IMR-90 (cell line): ENCODE results near the gene TMPRSS7. TPM values are rescaled to one million over a fixed set of nuclear protein-coding genes. Genes with fewer than 3 reads are reported as not detected.

Source experiments
- ATAC-seq: fragments of 200-7000 bp; cut with Tn5 transposase; 2 replicates; pipeline ENCODE4 v1.9.1; 2020; ENCODE audit warnings: low read depth, mild to moderate bottlenecking, moderate library complexity
- BruUV-seq: library from RNA; stranded (reverse); fragments of 400-500 nt; replicated peaks from 2 replicates; lab custom pipeline; 2021; lab: Mats Ljungman, UMichigan
- CTCF ChIA-PET: fragments of 300-600 bp; formaldehyde crosslinking; extraction: SDS; loops from one replicate; lab custom pipeline; 2021; ENCODE audit warnings: antibody characterized with exemption; lab: Yijun Ruan, JAX
- POLR2A ChIA-PET: fragments of 300-600 bp; sonication (Branson Sonifier 250); formaldehyde crosslinking; loops from one replicate; lab custom pipeline; 2022; ENCODE audit warnings: antibody characterized with exemption; ENCODE audit not compliant: unreplicated experiment; lab: Charles Lee
- DNase-seq: peaks from one replicate; pipeline ENCODE4 v3.0.0; 2013
- H2AFZ ChIP-seq: replicated peaks from 2 replicates; pipeline ENCODE3; 2013; ENCODE audit warnings: low read length, mild to moderate bottlenecking; ENCODE audit not compliant: poor library complexity
- H2AK5ac ChIP-seq: 2 replicates; pipeline ENCODE4 v1.6.1; 2013; ENCODE audit warnings: low read depth, low read length, inconsistent platforms
- H2AK9ac ChIP-seq: replicated peaks from 2 replicates; pipeline ENCODE3; 2013; ENCODE audit warnings: mild to moderate bottlenecking, low read depth, low read length, moderate library complexity; ENCODE audit not compliant: poor library complexity
- H2BK120ac ChIP-seq: 2 replicates; pipeline ENCODE4 v1.6.1; 2013; ENCODE audit warnings: low read depth, low read length, inconsistent platforms
- H2BK15ac ChIP-seq: 3 replicates; pipeline ENCODE4 v1.6.1; 2013; ENCODE audit warnings: low read depth, low read length, inconsistent platforms
- H2BK20ac ChIP-seq: 2 replicates; pipeline ENCODE4 v1.6.1; 2013; ENCODE audit warnings: low read depth, mild to moderate bottlenecking, inconsistent platforms, low read length, moderate library complexity
- H2BK5ac ChIP-seq: 2 replicates; pipeline ENCODE4 v1.6.1; 2013; ENCODE audit warnings: mild to moderate bottlenecking, low read depth, low read length, inconsistent platforms; ENCODE audit not compliant: poor library complexity, severe bottlenecking
- H3K14ac ChIP-seq: replicated peaks from 2 replicates; pipeline ENCODE4 v1.6.1; 2013; ENCODE audit warnings: low read depth, low read length, inconsistent platforms
- H3K18ac ChIP-seq: 2 replicates; pipeline ENCODE4 v1.6.1; 2013; ENCODE audit warnings: low read depth, low read length, control low read depth
- H3K23ac ChIP-seq: 2 replicates; pipeline ENCODE4 v1.6.1; 2013; ENCODE audit warnings: low read depth, low read length, inconsistent platforms
- H3K27ac ChIP-seq: 2 replicates; pipeline ENCODE4 v1.5.1; 2013; ENCODE audit warnings: mild to moderate bottlenecking, control low read depth, low read length; ENCODE audit not compliant: insufficient read depth
- H3K27me3 ChIP-seq: 2 replicates; pipeline ENCODE4 v1.6.1; 2013; ENCODE audit warnings: low read length; ENCODE audit not compliant: control insufficient read depth, insufficient read depth
- H3K36me3 ChIP-seq: 2 replicates; pipeline ENCODE4 v1.6.1; 2013; ENCODE audit warnings: low read length, mixed read lengths; ENCODE audit not compliant: control insufficient read depth, insufficient read depth
- H3K4ac ChIP-seq: 2 replicates; pipeline ENCODE4 v1.6.1; 2013; ENCODE audit warnings: low read depth, low read length, inconsistent platforms
- H3K4me1 ChIP-seq: 2 replicates; pipeline ENCODE4 v1.6.1; 2013; ENCODE audit warnings: low read length, mixed read lengths; ENCODE audit not compliant: control insufficient read depth, insufficient read depth
- H3K4me2 ChIP-seq: 2 replicates; pipeline ENCODE4 v1.6.1; 2013; ENCODE audit warnings: low read depth, mild to moderate bottlenecking, control low read depth, low read length, moderate library complexity
- H3K4me3 ChIP-seq: 2 replicates; pipeline ENCODE4 v1.5.1; 2013; ENCODE audit warnings: low read depth, mild to moderate bottlenecking, control low read depth, low read length, moderate library complexity; ENCODE audit not compliant: insufficient read depth
- H3K56ac ChIP-seq: 2 replicates; pipeline ENCODE4 v1.6.1; 2013; ENCODE audit warnings: low read length, inconsistent platforms; ENCODE audit not compliant: insufficient read depth; ENCODE audit errors: extremely low read depth
- H3K79me1 ChIP-seq, 2 experiments: 2 replicates each; pipeline ENCODE4 v1.6.1; 2013; ENCODE audit warnings: low read length in 2 of 2, inconsistent platforms in 1 of 2, low read depth in 1 of 2
- H3K9ac ChIP-seq: 2 replicates; pipeline ENCODE4 v1.6.1; 2013; ENCODE audit warnings: low read depth, low read length, control low read depth
- H3K9me1 ChIP-seq: 2 replicates; pipeline ENCODE4 v1.6.1; 2013; ENCODE audit warnings: low read length, inconsistent platforms; ENCODE audit not compliant: insufficient read depth
- H3K9me3 ChIP-seq: 2 replicates; pipeline ENCODE4 v1.6.1; 2013; ENCODE audit warnings: low read length; ENCODE audit not compliant: control insufficient read depth, insufficient read depth
- H4K20me1 ChIP-seq: 2 replicates; pipeline ENCODE4 v1.6.1; 2013; ENCODE audit warnings: low read length, inconsistent platforms; ENCODE audit not compliant: insufficient read depth
- H4K5ac ChIP-seq: 2 replicates; pipeline ENCODE4 v1.6.1; 2013; ENCODE audit warnings: mild to moderate bottlenecking, low read depth, low read length, control low read depth
- H4K8ac ChIP-seq, 2 experiments: 2 replicates each; pipeline ENCODE4 v1.6.1; 2013; ENCODE audit warnings: low read depth in 2 of 2, low read length in 2 of 2, control low read depth in 1 of 2, inconsistent platforms in 1 of 2
- H4K91ac ChIP-seq: 2 replicates; pipeline ENCODE4 v1.6.1; 2013; ENCODE audit warnings: low read depth, low read length, inconsistent platforms; ENCODE audit not compliant: insufficient read depth
- BHLHE40 ChIP-seq: fragments of 150-350 bp; IDR thresholded peaks from 2 replicates; pipeline ENCODE4 v1.6.1; 2016; ENCODE audit warnings: mild to moderate bottlenecking, low read depth, low read length
- CEBPB ChIP-seq: IDR thresholded peaks from 2 replicates; pipeline ENCODE4 v1.6.1; 2012; ENCODE audit warnings: low read depth, low read length, improper control_type of control experiment
- CHD1 ChIP-seq: IDR thresholded peaks from 2 replicates; pipeline ENCODE4 v1.6.1; 2012; ENCODE audit warnings: low read depth, low read length, improper control_type of control experiment
- FOS ChIP-seq: fragments of 150-350 bp; IDR thresholded peaks from 2 replicates; pipeline ENCODE4 v1.6.1; 2016; ENCODE audit warnings: low read depth, low read length
- MAFK ChIP-seq: IDR thresholded peaks from 2 replicates; pipeline ENCODE4 v1.6.1; 2012; ENCODE audit warnings: low read depth, low read length, improper control_type of control experiment
- MAZ ChIP-seq: IDR thresholded peaks from 2 replicates; pipeline ENCODE4 v1.6.1; 2012; ENCODE audit warnings: low read depth, mild to moderate bottlenecking, low read length, improper control_type of control experiment, moderate library complexity, borderline replicate concordance
- POLR2A ChIP-seq: IDR thresholded peaks from 2 replicates; pipeline ENCODE4 v1.6.1; 2012; ENCODE audit warnings: mild to moderate bottlenecking, low read depth, low read length
- RCOR1 ChIP-seq: IDR thresholded peaks from 2 replicates; pipeline ENCODE4 v1.6.1; 2012; ENCODE audit warnings: mild to moderate bottlenecking, low read length, improper control_type of control experiment; ENCODE audit not compliant: insufficient replicate concordance
- RFX5 ChIP-seq: IDR thresholded peaks from 2 replicates; pipeline ENCODE4 v1.8.0; 2012; ENCODE audit warnings: low read depth, mild to moderate bottlenecking, low read length, moderate library complexity
- WGBS, 2 experiments: methylation state at CpG; one replicate each; pipeline versions ENCODE4 v1.1.5 to v1.1.7; 2013; ENCODE audit warnings: missing lambda C conversion rate in 2 of 2; ENCODE audit not compliant: insufficient read length in 1 of 2; ENCODE audit errors: extremely low coverage in 2 of 2; 5-methylcytosine and 5-hydroxymethylcytosine counted together
- dilution Hi-C: fragments of 300-500 bp; cut with HindIII; formaldehyde crosslinking; loops from one replicate; pipeline ENCODE4 v1.14.3; 2018; ENCODE audit warnings: low sequenced_read_pairs; ENCODE audit not compliant: unreplicated experiment
- in situ Hi-C: fragments of 300-500 bp; cut with MboI; formaldehyde crosslinking; loops from 3 replicates; pipeline ENCODE4 v1.14.3; 2019; ENCODE audit warnings: low sequenced_read_pairs, inconsistent platforms, mixed read lengths
- intact Hi-C: fragments of 100-400 bp; cut with micrococcal nuclease; formaldehyde crosslinking; loops from 2 replicates; pipeline ENCODE4 v1.10.0; 2022
- polyA plus RNA-seq, 3 experiments: library from polyadenylated mRNA; depleted of rRNA; stranded (reverse); fragments of >200 nt; gene quantifications; 2 replicates each; pipeline ENCODE4 v1.2.3, GENCODE V29; 2012; ENCODE audit warnings: low replicate concordance in 1 of 3
- total RNA-seq: library from RNA; depleted of rRNA; stranded (reverse); fragments of >200 nt; gene quantifications from 2 replicates; pipeline ENCODE4 v1.2.3, GENCODE V29; 2012
- TF ChIP-seq, protein P1 (sequence below): fragments of 150-350 bp; IDR thresholded peaks from 2 replicates; pipeline ENCODE4 v1.6.1; 2017; ENCODE audit warnings: mild to moderate bottlenecking, antibody characterized with exemption, low read length, low read depth

The TMPRSS7 gene
- total and polyA plus RNA-seq, 2 of the 4 experiments (the other 2 are of a cell fraction), result 0.07 TPM; not detected in 1

DNA sequence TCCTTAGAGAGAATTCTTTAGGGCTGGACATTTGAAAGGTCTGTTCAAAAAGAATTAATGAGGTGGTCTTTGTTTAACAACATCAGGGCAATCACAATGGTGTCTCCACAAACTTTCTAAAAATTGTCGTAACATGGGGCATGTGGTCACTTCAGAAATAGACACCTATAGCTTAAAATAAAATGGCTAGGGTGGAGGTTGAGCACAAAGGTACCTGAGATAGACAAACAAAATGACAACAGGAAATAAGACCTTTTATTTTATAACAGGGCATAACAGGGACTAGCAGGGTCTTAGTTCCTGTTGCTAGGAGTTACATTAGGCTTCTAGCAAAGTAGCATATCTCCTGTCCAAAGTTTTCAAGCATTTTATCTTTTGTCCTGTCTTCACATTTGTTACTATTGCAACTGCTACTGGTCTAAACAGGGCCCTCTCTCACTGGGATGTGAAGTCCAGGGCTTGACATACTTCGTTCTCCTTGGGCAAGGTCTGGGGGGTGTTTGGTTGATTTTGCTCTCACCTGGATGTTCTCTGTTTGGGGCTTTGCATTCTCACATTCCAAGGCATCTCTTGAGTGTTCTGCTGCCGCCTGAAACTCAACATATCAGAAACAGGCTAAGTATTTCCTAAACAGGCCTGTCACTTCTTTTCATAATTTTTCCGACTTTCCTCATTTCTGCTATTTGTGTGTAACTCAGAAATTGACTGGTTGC is 95.5 kb downstream of the TMPRSS7 start (continued):
- TF ChIP-seq CEBPB, result no peak

DNA sequence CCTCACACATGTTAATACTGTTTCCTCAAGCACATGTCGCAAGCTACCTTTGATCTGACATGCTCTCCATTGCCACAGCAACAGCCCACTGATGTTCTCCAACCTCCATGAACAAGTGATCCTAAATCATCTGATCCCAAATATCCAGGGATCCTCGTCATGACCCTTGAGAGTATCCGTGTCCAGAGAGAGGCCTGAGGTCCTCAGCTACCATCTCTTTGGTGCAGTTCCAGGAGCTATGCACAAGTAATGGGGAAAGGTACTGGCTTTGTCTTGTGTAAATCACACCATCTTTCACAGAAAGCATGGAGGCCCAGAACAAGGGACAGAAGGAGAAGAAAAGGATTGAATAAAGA is 96.1 kb downstream of the TMPRSS7 start:
- 100% methylated on average over 1 of the region's 3 CpGs; no CpG with 5 or more reads in 1 of the 2 experiments for whole genome bisulfite sequencing, 2 experiments
- POLR2A ChIA-PET, result no interaction called here
- intact Hi-C loops, result no loop called here

More for the DNA sequence above, 96.1 kb downstream of the TMPRSS7 start:
- Histone ChIP-seq H3K9me1 (peaks cover 3% of the 10 kb centered on the region; the same call in 1 of the 2 replicates), H2BK15ac (no peak overlapping the region), H3K56ac (no peak overlapping the region), H3K23ac (no peak overlapping the region), H3K18ac (no peak overlapping the region), H2AFZ (no peak overlapping the region), H2BK5ac (no peak overlapping the region), H3K79me1 (no peaks in the 10 kb centered on the region), H2AK9ac (no peak overlapping the region), H3K4ac (no peak overlapping the region), H2AK5ac (no peak overlapping the region), H4K5ac (no peak overlapping the region), H4K8ac (no peak overlapping the region), H3K9ac (no peak overlapping the region), H4K20me1 (no peaks in the 10 kb centered on the region), H2BK120ac (no peak overlapping the region), H3K14ac (no peak overlapping the region), H3K9me3 (no peaks in the 10 kb centered on the region), H2BK20ac (no peak overlapping the region), H3K4me2 (no peak overlapping the region), H3K36me3 (no peaks in the 10 kb centered on the region; the same call in 1 of the 2 replicates), H3K27me3 (no peaks in the 10 kb centered on the region), H3K4me3 (no peak overlapping the region), H3K4me1 (peaks cover 4% of the 10 kb centered on the region; the same call in 1 of the 2 replicates), H3K27ac (no peak overlapping the region), H4K91ac (no peak overlapping the region)
- TF ChIP-seq POLR2A (no peak), BHLHE40 (no peak), RCOR1 (no peak), CHD1 (no peak), CEBPB (no peak), MAZ (no peak), RFX5 (no peak), MAFK (no peak), FOS (no peak)
- TF ChIP-seq, protein P1, sequence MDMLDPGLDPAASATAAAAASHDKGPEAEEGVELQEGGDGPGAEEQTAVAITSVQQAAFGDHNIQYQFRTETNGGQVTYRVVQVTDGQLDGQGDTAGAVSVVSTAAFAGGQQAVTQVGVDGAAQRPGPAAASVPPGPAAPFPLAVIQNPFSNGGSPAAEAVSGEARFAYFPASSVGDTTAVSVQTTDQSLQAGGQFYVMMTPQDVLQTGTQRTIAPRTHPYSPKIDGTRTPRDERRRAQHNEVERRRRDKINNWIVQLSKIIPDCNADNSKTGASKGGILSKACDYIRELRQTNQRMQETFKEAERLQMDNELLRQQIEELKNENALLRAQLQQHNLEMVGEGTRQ, result no peak
- CTCF ChIA-PET, result interaction anchor here (2.2 kb wide), 1 partner anchor 19 kb away, joined by 5 read pairs; no protein-coding TSS in a partner anchor
- DNase-seq, result no peak
- no TSS peak for BruUV-seq
- no peak for ATAC-seq
- dilution Hi-C loops, result no loop called here
- in situ Hi-C loops, result loop anchor here (25.0 kb wide), 1 partner anchor 382 kb away; no protein-coding TSS in a partner anchor
